Duodenal mucosa (tissue), 2 donors: Measurements from ENCODE around the gene APCDD1.
A peak's percentile ranks its signal among the peaks of the same experiment; 100 is the strongest.

Source experiments
- H3K27ac ChIP-seq: one replicate; pipeline ENCODE4 v1.7.0; 2013; ENCODE audit warnings: low read depth, low read length
- H3K27me3 ChIP-seq, 2 donors: one replicate each; pipeline ENCODE4 v1.7.0; 2013; ENCODE audit warnings: low read length in 2 of 2, control low read depth in 1 of 2; ENCODE audit not compliant: insufficient read depth in 2 of 2, control insufficient read depth in 1 of 2
- H3K36me3 ChIP-seq, 2 donors: one replicate each; pipeline ENCODE4 v1.7.0; 2013; ENCODE audit warnings: low read length in 2 of 2, control low read depth in 1 of 2; ENCODE audit not compliant: insufficient read depth in 2 of 2, control insufficient read depth in 1 of 2
- H3K4me1 ChIP-seq, 2 donors: one replicate each; pipeline ENCODE4 v1.7.0; 2013; ENCODE audit warnings: low read length in 2 of 2, control low read depth in 1 of 2; ENCODE audit not compliant: insufficient read depth in 2 of 2, control insufficient read depth in 1 of 2
- H3K4me3 ChIP-seq, 2 donors: one replicate each; pipeline ENCODE4 v1.7.0; 2013; ENCODE audit warnings: low read length in 2 of 2, low read depth in 1 of 2
- H3K9ac ChIP-seq, 2 donors: one replicate each; pipeline ENCODE4 v1.7.0; 2013; ENCODE audit warnings: low read length in 2 of 2, low read depth in 1 of 2
- H3K9me3 ChIP-seq, 2 donors: one replicate each; pipeline ENCODE4 v1.7.0; 2013; ENCODE audit warnings: low read length in 2 of 2, control low read depth in 1 of 2; ENCODE audit not compliant: control insufficient read depth in 1 of 2

APCDD1 gene

GRCh38 chr18:10521566-10521965, 67.1 kb downstream of the APCDD1 start:
- Histone ChIP-seq H3K4me3 (no peak overlapping the region), H3K36me3 (no peaks in the 10 kb centered on the region), H3K4me1 (peaks cover 0 to 13% of the 10 kb centered on the region in 2 donors), H3K9me3 (no peaks in the 10 kb centered on the region), H3K27me3 (no peaks in the 10 kb centered on the region), H3K27ac (no peak overlapping the region), H3K9ac (no peak overlapping the region)

GRCh38 chr18:10522574-10522973, 68.1 kb downstream of the APCDD1 start:
- Histone ChIP-seq H3K9ac (no peak overlapping the region), H3K4me3 (no peak overlapping the region), H3K36me3 (no peaks in the 10 kb centered on the region), H3K9me3 (no peaks in the 10 kb centered on the region), H3K27ac (no peak overlapping the region), H3K4me1 (peaks cover 5 to 14% of the 10 kb centered on the region in 2 donors), H3K27me3 (no peaks in the 10 kb centered on the region)

- H3K27ac ChIP-seq = no peak overlapping the region
- H3K9ac ChIP-seq = no peak overlapping the region
- no peaks in the 10 kb centered on the region for H3K9me3 ChIP-seq
- peaks cover 12 to 15% of the 10 kb centered on the region in 2 donors for H3K4me1 ChIP-seq
- no peaks in the 10 kb centered on the region for H3K36me3 ChIP-seq
- H3K27me3 ChIP-seq = no peaks in the 10 kb centered on the region
- H3K4me3 ChIP-seq = no peak overlapping the region
These were observed 69.1 kb downstream of the APCDD1 start for GRCh38 chr18:10523544-10523943.

GRCh38 chr18:10524507-10525370, 70.3 kb downstream of the APCDD1 start:
- peaks cover 13 to 14% of the 10 kb centered on the region in 2 donors for H3K4me1 ChIP-seq
- no peaks in the 10 kb centered on the region for H3K27me3 ChIP-seq
- H3K9me3 ChIP-seq = no peaks in the 10 kb centered on the region
- peak overlapping the region in 1 of 2 donors; percentile 76 for H3K9ac ChIP-seq
- peak overlapping the region; percentile 94 to 98 for H3K4me3 ChIP-seq
- no peak overlapping the region for H3K27ac ChIP-seq
- H3K36me3 ChIP-seq = no peaks in the 10 kb centered on the region

GRCh38 chr18:10525371-10525691, 70.9 kb downstream of the APCDD1 start:
- Histone ChIP-seq H3K4me3 (peak overlapping the region; percentile 94 to 98), H3K27me3 (no peaks in the 10 kb centered on the region)

GRCh38 chr18:10525697-10526560, 71.5 kb downstream of the APCDD1 start, which contains the start of gene NAPG:
NAPG (plus strand) TSS chr18:10526027; CDS start chr18:10526103, 76 bp downstream.
- no peaks in the 10 kb centered on the region for H3K36me3 ChIP-seq
- H3K4me1 ChIP-seq = peaks cover 14 to 17% of the 10 kb centered on the region in 2 donors
- no peaks in the 10 kb centered on the region for H3K27me3 ChIP-seq
- H3K4me3 ChIP-seq = peak within 1 kb of the TSS; percentile 94 to 98
- H3K27ac ChIP-seq = peak within 1 kb of the TSS; percentile 74
- H3K9ac ChIP-seq = peak within 1 kb of the TSS; percentile 76 to 87
- no peaks in the 10 kb centered on the region for H3K9me3 ChIP-seq

More at GRCh38 chr18:10525371-10525691, 70.9 kb downstream of the APCDD1 start:
- no peak overlapping the region for H3K27ac ChIP-seq
- peaks cover 14 to 16% of the 10 kb centered on the region in 2 donors for H3K4me1 ChIP-seq
- peak overlapping the region in 1 of 2 donors; percentile 76 for H3K9ac ChIP-seq
- no peaks in the 10 kb centered on the region for H3K9me3 ChIP-seq
- no peaks in the 10 kb centered on the region for H3K36me3 ChIP-seq

- H3K9ac ChIP-seq = peak overlapping the region; percentile 76 to 87
- H3K36me3 ChIP-seq = no peaks in the 10 kb centered on the region
- H3K4me3 ChIP-seq = peak overlapping the region; percentile 94 to 98
- no peaks in the 10 kb centered on the region for H3K27me3 ChIP-seq
- H3K4me1 ChIP-seq = peaks cover 14 to 17% of the 10 kb centered on the region in 2 donors
- no peaks in the 10 kb centered on the region for H3K9me3 ChIP-seq
- H3K27ac ChIP-seq = no peak overlapping the region
These were observed 72.1 kb downstream of the APCDD1 start for GRCh38 chr18:10526561-10526949.

- H3K9ac ChIP-seq = no peak overlapping the region
- H3K36me3 ChIP-seq = no peaks in the 10 kb centered on the region
- H3K4me3 ChIP-seq = peak overlapping the region in 1 of 2 donors; percentile 9
- no peaks in the 10 kb centered on the region for H3K9me3 ChIP-seq
- no peak overlapping the region for H3K27ac ChIP-seq
- H3K4me1 ChIP-seq = peaks cover 14 to 17% of the 10 kb centered on the region in 2 donors
- no peaks in the 10 kb centered on the region for H3K27me3 ChIP-seq
These were observed 74.0 kb downstream of the APCDD1 start for GRCh38 chr18:10528439-10528838.

GRCh38 chr18:10530002-10530401, 75.6 kb downstream of the APCDD1 start:
- peaks cover 0 to 8% of the 10 kb centered on the region in 2 donors for H3K36me3 ChIP-seq
- H3K4me1 ChIP-seq = peaks cover 14 to 15% of the 10 kb centered on the region in 2 donors
- no peak overlapping the region for H3K4me3 ChIP-seq
- no peak overlapping the region for H3K27ac ChIP-seq
- no peaks in the 10 kb centered on the region for H3K27me3 ChIP-seq
- no peaks in the 10 kb centered on the region for H3K9me3 ChIP-seq
- no peak overlapping the region for H3K9ac ChIP-seq

GRCh38 chr18:10530852-10531251, 76.4 kb downstream of the APCDD1 start:
- Histone ChIP-seq H3K36me3 (peaks cover 0 to 8% of the 10 kb centered on the region in 2 donors), H3K4me3 (no peak overlapping the region), H3K27ac (no peak overlapping the region), H3K27me3 (no peaks in the 10 kb centered on the region), H3K9ac (no peak overlapping the region), H3K9me3 (no peaks in the 10 kb centered on the region), H3K4me1 (peaks cover 7 to 14% of the 10 kb centered on the region in 2 donors)
